Fibroblast of lung (primary cell): ENCODE results near the gene GRIK1. TPM values are rescaled to one million over a fixed set of nuclear protein-coding genes. Genes with fewer than 3 reads are reported as not detected.

Source experiments
- DNase-seq, 2 donors: peaks; one replicate each; pipeline versions ENCODE4 v3.0.0 to v3.0.0-alpha.2; 2010; ENCODE audit warnings: low read depth in 2 of 2
- H2AFZ ChIP-seq: 2 replicates; pipeline ENCODE4 v1.5.1; 2012; ENCODE audit warnings: low read length, control low read depth, inconsistent platforms
- H3K27ac ChIP-seq: 2 replicates; pipeline ENCODE4 v1.5.1; 2011; ENCODE audit warnings: low read length, control low read depth; ENCODE audit not compliant: insufficient read depth
- H3K27me3 ChIP-seq: 2 replicates; pipeline ENCODE4 v1.5.1; 2011; ENCODE audit warnings: mild to moderate bottlenecking, low read length; ENCODE audit not compliant: control insufficient read depth, insufficient read depth
- H3K36me3 ChIP-seq: 2 replicates; pipeline ENCODE4 v1.5.1; 2011; ENCODE audit warnings: low read length; ENCODE audit not compliant: control insufficient read depth, insufficient read depth
- H3K4me1 ChIP-seq: 2 replicates; pipeline ENCODE4 v1.5.1; 2011; ENCODE audit warnings: low read length; ENCODE audit not compliant: control insufficient read depth, insufficient read depth; ENCODE audit errors: extremely low read depth
- H3K4me2 ChIP-seq: 2 replicates; pipeline ENCODE4 v1.5.1; 2011; ENCODE audit warnings: low read length, control low read depth; ENCODE audit not compliant: insufficient read depth; ENCODE audit errors: extremely low read depth
- H3K4me3 ChIP-seq, 4 experiments: fragments of 200-600 bp in 1 of 4; sonication (generic) in 1 of 4; replicated peaks in 1 of 4; 2 replicates each; pipeline ENCODE4 v1.5.1; 2011 to 2016; ENCODE audit warnings: low read length in 4 of 4, low read depth in 3 of 4, mild to moderate bottlenecking in 3 of 4, control low read depth in 2 of 4, inconsistent platforms in 1 of 4, mixed read lengths in 1 of 4; ENCODE audit not compliant: insufficient read depth in 1 of 4; ENCODE audit errors: control extremely low read depth in 1 of 4
- H3K79me2 ChIP-seq: 2 replicates; pipeline ENCODE4 v1.5.1; 2012; ENCODE audit warnings: mild to moderate bottlenecking, low read length, inconsistent platforms; ENCODE audit not compliant: control insufficient read depth, insufficient read depth
- H3K9ac ChIP-seq: 2 replicates; pipeline ENCODE4 v1.5.1; 2011; ENCODE audit warnings: mild to moderate bottlenecking, low read length, control low read depth; ENCODE audit not compliant: insufficient read depth
- H3K9me3 ChIP-seq: 2 replicates; pipeline ENCODE4 v1.5.1; 2012; ENCODE audit warnings: low read depth, low read length; ENCODE audit not compliant: control insufficient read depth, insufficient read depth
- H4K20me1 ChIP-seq: 2 replicates; pipeline ENCODE4 v1.5.1; 2011; ENCODE audit warnings: low read length; ENCODE audit not compliant: control insufficient read depth, insufficient read depth; ENCODE audit errors: extremely low read depth
- EZH2 ChIP-seq: IDR thresholded peaks from 2 replicates; pipeline ENCODE4 v1.5.1; 2012; ENCODE audit warnings: low read length, control low read depth, mild to moderate bottlenecking; ENCODE audit errors: missing control alignments
- polyA plus RNA-seq, 2 donors: library from polyadenylated mRNA; depleted of rRNA in 1 of 2; stranded (reverse) in 1 of 2; unstranded in 1 of 2; fragments of >200 nt; gene quantifications; 2 replicates each; pipeline ENCODE4 v1.2.1, GENCODE V29; 2011 to 2012; ENCODE audit warnings: missing spikeins in 1 of 2
- total RNA-seq: library from RNA; depleted of rRNA; stranded (reverse); fragments of >200 nt; gene quantifications from 2 replicates; pipeline ENCODE4 v1.2.1, GENCODE V29; 2014
- TF ChIP-seq, protein P1 (sequence below), 2 donors: IDR thresholded peaks in 1 of 2; conservative IDR thresholded peaks in 1 of 2; 1 replicate in 1 of 2; 2 replicates in 1 of 2; pipeline ENCODE4 v1.5.1; 2011 to 2012; ENCODE audit warnings: low read length in 2 of 2, control low read depth in 1 of 2, inconsistent platforms in 1 of 2, low read depth in 1 of 2, mild to moderate bottlenecking in 1 of 2

Gene GRIK1
- total and polyA plus RNA-seq, 2 donors (not counting 1 experiment from before 2014, with no cell fraction given): not detected

DNA sequence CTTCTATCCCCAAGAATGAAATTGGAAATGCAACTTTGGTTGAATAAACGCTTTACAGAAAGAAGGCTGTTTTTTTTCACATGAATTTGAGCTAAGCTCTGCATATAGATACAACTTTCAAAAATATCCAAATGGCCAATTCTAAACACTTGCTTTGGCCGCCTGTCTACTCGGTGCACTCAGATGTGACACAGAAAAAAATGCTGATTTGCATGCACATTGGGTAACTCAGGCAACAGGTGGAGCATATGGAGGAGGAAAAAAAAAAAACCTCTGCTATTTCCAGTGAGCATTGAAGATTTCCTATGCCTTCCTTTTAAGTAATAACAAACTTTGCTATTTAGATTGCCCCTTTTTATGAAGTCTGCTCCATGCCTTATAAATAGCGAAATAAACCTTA is 262.5 kb downstream of the GRIK1 start:
- no peaks in the 10 kb centered on the region for H3K79me2 ChIP-seq
- no peaks in the 10 kb centered on the region for H4K20me1 ChIP-seq
- no peak for DNase-seq
- no peak overlapping the region for H3K9ac ChIP-seq
- H3K27ac ChIP-seq: no peak overlapping the region
- H3K4me1 ChIP-seq: no peaks in the 10 kb centered on the region
- no peaks in the 10 kb centered on the region for H3K36me3 ChIP-seq
- no peak for TF ChIP-seq EZH2
- TF ChIP-seq, protein P1, sequence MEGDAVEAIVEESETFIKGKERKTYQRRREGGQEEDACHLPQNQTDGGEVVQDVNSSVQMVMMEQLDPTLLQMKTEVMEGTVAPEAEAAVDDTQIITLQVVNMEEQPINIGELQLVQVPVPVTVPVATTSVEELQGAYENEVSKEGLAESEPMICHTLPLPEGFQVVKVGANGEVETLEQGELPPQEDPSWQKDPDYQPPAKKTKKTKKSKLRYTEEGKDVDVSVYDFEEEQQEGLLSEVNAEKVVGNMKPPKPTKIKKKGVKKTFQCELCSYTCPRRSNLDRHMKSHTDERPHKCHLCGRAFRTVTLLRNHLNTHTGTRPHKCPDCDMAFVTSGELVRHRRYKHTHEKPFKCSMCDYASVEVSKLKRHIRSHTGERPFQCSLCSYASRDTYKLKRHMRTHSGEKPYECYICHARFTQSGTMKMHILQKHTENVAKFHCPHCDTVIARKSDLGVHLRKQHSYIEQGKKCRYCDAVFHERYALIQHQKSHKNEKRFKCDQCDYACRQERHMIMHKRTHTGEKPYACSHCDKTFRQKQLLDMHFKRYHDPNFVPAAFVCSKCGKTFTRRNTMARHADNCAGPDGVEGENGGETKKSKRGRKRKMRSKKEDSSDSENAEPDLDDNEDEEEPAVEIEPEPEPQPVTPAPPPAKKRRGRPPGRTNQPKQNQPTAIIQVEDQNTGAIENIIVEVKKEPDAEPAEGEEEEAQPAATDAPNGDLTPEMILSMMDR (conservative IDR thresholded peaks at IDR 0.05 in 1 of 2, IDR thresholded peaks at IDR 0.05 in 1 of 2; ENCODE audit: low read depth in 1 of 2, low read length in 2 of 2): no peak
- H3K4me2 ChIP-seq: no peak overlapping the region
- H3K9me3 ChIP-seq: no peaks in the 10 kb centered on the region
- no peaks in the 10 kb centered on the region for H3K27me3 ChIP-seq
- H3K4me3 ChIP-seq: no peak overlapping the region
- no peak overlapping the region for H2AFZ ChIP-seq

DNA sequence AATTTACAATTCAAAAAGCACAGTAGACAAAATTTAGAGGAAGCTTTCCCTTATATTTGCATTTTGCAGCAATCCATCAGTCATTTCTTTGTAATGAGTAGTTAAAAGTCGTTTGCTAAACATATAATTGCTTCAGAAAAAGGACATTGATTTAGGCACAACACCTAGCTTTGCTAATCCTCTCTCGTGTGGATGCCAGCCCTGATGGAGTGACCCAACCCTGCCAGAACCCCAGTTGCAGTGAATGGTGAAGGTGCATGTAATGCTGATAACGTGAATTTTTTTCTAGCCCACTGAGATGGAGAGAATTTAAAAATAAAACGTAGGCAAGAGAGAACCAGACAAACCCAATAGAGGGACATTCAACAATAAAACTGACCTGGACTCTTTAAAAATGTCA is 263.4 kb downstream of the GRIK1 start:
- Histone ChIP-seq H4K20me1 (no peaks in the 10 kb centered on the region), H2AFZ (no peak overlapping the region), H3K9ac (no peak overlapping the region), H3K4me1 (no peaks in the 10 kb centered on the region), H3K4me2 (no peak overlapping the region), H3K4me3 (no peak overlapping the region), H3K79me2 (no peaks in the 10 kb centered on the region), H3K27ac (no peak overlapping the region), H3K36me3 (no peaks in the 10 kb centered on the region), H3K27me3 (no peaks in the 10 kb centered on the region), H3K9me3 (no peaks in the 10 kb centered on the region)
- DNase-seq: no peak
- TF ChIP-seq, protein P1 (conservative IDR thresholded peaks at IDR 0.05 in 1 of 2, IDR thresholded peaks at IDR 0.05 in 1 of 2; ENCODE audit: low read depth in 1 of 2, low read length in 2 of 2): no peak
- no peak for TF ChIP-seq EZH2

DNA sequence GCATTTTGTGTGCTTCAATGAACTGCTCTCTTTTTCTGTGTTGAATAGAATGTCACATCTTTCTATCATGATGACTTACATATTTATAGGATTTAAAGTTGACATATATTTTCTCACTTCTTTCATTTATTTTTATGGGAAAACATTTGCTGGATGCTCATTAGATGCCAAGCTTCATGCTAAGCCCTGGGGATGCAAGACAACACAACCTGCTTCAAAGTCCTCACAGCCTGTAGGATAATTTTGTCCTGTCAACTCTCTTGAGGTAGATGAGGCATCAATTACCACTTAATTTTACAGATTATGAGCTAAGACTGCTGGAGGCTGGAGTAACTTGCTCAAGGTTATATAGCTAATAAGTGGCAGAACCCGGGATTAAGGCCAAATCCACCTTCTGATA is 264.3 kb downstream of the GRIK1 start:
- H3K9ac ChIP-seq: no peak overlapping the region
- no peaks in the 10 kb centered on the region for H3K9me3 ChIP-seq
- H3K4me3 ChIP-seq: no peak overlapping the region
- no peak for TF ChIP-seq EZH2
- TF ChIP-seq, protein P1 (conservative IDR thresholded peaks at IDR 0.05 in 1 of 2, IDR thresholded peaks at IDR 0.05 in 1 of 2; ENCODE audit: low read depth in 1 of 2, low read length in 2 of 2): no peak
- H3K4me2 ChIP-seq: no peak overlapping the region
- DNase-seq: no peak
- H3K79me2 ChIP-seq: no peaks in the 10 kb centered on the region
- H2AFZ ChIP-seq: no peak overlapping the region
- no peaks in the 10 kb centered on the region for H3K4me1 ChIP-seq
- H4K20me1 ChIP-seq: no peaks in the 10 kb centered on the region
- no peaks in the 10 kb centered on the region for H3K27me3 ChIP-seq
- no peak overlapping the region for H3K27ac ChIP-seq
- no peaks in the 10 kb centered on the region for H3K36me3 ChIP-seq
